Measurements from ENCODE around the gene PNPLA7.
A peak's percentile ranks its signal among the peaks of the same experiment; 100 is the strongest.

PNPLA7 gene

DNA sequence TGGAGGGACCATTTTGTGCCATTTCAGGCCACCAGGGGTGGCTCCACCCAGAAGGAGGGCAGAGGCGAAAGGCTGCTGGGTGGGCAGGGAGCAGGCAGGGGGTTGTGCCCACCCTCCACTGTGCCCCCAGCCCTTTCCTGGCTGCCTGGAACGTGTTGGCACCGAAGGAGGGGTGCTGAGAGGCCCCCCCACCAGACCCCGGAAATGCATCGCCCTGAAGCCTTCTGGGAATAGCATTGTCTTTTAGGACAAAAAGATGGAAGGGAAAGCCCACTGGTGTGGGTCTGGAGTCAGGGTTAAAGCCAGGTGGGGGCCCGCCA, 121.9 kb downstream of the PNPLA7 start:
- H3K27ac ChIP-seq: no peak overlapping the region
- no peaks in the 10 kb centered on the region for H3K36me3 ChIP-seq
- TF ChIP-seq, protein P1, sequence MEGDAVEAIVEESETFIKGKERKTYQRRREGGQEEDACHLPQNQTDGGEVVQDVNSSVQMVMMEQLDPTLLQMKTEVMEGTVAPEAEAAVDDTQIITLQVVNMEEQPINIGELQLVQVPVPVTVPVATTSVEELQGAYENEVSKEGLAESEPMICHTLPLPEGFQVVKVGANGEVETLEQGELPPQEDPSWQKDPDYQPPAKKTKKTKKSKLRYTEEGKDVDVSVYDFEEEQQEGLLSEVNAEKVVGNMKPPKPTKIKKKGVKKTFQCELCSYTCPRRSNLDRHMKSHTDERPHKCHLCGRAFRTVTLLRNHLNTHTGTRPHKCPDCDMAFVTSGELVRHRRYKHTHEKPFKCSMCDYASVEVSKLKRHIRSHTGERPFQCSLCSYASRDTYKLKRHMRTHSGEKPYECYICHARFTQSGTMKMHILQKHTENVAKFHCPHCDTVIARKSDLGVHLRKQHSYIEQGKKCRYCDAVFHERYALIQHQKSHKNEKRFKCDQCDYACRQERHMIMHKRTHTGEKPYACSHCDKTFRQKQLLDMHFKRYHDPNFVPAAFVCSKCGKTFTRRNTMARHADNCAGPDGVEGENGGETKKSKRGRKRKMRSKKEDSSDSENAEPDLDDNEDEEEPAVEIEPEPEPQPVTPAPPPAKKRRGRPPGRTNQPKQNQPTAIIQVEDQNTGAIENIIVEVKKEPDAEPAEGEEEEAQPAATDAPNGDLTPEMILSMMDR (IDR thresholded peaks at IDR 0.05; ENCODE audit: low read depth, low read length): peak; percentile 14; the same call in 1 of the 2 replicates
- no peak overlapping the region for H3K4me3 ChIP-seq (ENCODE audit: low read depth, low read length)
- no peaks in the 10 kb centered on the region for H3K9me3 ChIP-seq (ENCODE audit: severe bottlenecking)
- no peaks in the 10 kb centered on the region for H3K27me3 ChIP-seq (ENCODE audit: insufficient read depth, low read depth, severe bottlenecking)
- no peak for DNase-seq

DNA sequence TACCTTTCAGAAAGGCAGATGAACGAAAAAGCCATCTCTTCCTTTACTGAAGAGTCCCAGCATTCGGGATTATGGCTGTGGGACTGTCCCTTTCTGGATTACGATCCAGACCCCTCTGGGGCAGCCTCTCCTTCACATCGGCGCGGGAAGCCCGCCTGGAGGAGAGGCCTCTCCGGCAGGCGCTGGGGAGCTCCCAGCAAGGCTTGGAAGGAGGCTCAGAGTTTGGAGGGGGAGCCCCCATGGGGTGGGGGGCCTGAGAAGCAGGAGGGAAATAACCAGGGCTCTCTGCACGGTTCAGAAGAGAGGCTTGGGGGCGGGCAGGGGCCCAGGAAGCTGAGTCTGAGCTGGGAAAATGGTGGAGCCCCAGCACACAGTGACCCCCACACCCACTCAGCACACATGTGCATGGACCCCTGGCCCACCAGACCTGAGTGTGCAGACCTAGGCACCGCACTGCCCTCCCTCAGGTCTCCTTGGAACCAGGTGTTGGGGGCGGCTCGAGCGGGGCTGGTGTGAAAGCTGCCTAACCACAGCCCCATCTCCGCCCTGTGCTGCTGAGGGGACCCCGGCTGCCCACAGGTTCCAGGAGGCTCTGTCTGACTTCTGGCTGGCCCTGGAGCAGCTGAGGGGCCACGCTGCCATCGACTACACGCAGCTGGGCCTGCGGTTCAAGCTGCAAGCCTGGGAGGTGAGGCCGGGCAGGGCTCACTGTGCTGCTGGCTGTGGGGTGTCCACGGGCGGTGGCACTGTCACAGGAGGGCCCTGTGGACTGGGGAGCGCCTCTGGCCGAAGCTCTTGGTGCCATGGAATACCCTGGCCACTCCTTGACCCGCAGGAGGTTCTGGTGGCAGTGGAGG, 122.5 kb downstream of the PNPLA7 start:
- no peaks in the 10 kb centered on the region for H3K9me3 ChIP-seq (ENCODE audit: severe bottlenecking)
- no peak overlapping the region for H3K4me3 ChIP-seq (ENCODE audit: low read depth, low read length)
- no peak for DNase-seq
- no peaks in the 10 kb centered on the region for H3K27me3 ChIP-seq (ENCODE audit: insufficient read depth, low read depth, severe bottlenecking)
- H3K27ac ChIP-seq: no peak overlapping the region
- H3K36me3 ChIP-seq: no peaks in the 10 kb centered on the region; the same call in 1 of the 2 replicates
- TF ChIP-seq, protein P1 (IDR thresholded peaks at IDR 0.05; ENCODE audit: low read depth, low read length): no peak

DNA sequence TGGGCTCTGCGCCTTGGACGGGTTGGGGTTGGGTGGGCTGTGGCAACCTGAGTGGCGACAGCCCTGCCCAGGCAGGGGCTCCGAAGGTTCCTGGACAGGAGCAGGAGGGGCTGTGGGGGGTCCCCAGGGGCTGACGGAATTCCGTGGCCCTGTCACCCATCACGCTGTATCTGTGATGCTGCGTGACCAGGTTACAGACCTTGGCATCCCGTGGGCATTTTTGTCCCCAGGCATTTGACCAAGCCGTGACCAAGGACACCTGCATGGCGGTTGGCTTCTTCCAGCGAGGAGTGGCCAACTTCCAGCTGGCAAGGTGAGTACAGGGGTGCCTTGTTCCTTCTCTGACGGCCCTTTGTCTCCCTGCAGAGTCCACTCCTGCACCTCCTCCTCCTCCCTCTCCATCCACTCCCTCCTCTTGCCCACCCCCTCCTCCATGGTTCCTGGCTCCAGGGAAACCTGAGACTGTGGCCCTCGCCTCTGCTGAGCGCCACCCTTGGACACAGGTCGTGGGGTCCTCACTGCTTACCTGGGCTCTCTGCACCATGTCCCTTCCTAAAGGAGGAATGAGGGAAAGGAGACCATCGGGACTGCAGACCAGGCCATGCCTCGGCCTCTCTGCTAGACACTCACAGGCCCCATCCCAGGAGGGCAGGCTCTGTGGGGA, 124.1 kb downstream of the PNPLA7 start:
- Histone ChIP-seq H3K9me3 (ENCODE audit: severe bottlenecking) (no peaks in the 10 kb centered on the region), H3K36me3 (no peaks in the 10 kb centered on the region; the same call in 1 of the 2 replicates), H3K27me3 (ENCODE audit: insufficient read depth, low read depth, severe bottlenecking) (no peaks in the 10 kb centered on the region), H3K27ac (peak overlapping the region; percentile 39), H3K4me3 (ENCODE audit: low read depth, low read length) (no peak overlapping the region)
- DNase-seq: no peak
- TF ChIP-seq, protein P1 (IDR thresholded peaks at IDR 0.05; ENCODE audit: low read depth, low read length): no peak

DNA sequence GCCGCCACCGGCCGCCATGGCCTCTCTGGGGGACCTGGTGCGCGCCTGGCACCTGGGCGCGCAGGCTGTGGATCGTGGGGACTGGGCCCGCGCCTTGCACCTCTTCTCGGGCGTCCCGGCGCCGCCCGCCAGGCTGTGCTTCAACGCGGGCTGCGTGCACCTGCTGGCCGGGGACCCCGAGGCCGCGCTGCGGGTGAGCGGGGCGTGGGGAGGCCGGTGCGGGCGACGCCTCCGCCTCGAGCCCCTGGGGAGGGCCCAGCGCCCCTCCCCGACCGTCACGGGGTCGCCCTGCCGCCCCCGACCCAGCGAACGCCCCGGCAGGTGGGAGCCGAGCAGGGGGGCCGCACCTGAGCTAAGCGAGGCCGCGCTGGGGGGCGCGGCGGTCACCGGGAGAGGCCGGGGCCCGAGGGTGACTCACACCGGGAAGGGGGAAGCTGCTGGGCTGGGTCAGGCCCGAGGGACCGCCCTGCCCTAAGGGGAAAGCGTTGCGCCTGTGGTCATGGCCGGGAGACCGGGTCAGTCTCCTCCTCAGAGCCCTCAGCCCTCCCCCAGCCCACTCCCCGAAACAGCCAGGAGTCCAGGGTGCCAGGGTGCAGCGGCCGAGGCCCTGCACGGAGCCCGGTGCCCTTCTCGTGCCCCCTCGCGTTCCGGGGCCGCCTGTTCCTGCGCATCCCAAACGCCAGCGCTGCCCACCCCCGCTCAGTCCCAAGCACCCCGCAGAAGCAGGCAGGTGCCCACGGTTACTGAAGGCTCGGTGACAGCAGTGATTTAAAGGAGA, 126.5 kb downstream of the PNPLA7 start:
- Histone ChIP-seq H3K27me3 (ENCODE audit: insufficient read depth, low read depth, severe bottlenecking) (no peaks in the 10 kb centered on the region), H3K4me3 (ENCODE audit: low read depth, low read length) (no peak overlapping the region), H3K9me3 (ENCODE audit: severe bottlenecking) (no peaks in the 10 kb centered on the region), H3K27ac (peak overlapping the region; percentile 44), H3K36me3 (no peaks in the 10 kb centered on the region; the same call in 1 of the 2 replicates)
- DNase-seq: no peak
- TF ChIP-seq, protein P1 (IDR thresholded peaks at IDR 0.05; ENCODE audit: low read depth, low read length): no peak

DNA sequence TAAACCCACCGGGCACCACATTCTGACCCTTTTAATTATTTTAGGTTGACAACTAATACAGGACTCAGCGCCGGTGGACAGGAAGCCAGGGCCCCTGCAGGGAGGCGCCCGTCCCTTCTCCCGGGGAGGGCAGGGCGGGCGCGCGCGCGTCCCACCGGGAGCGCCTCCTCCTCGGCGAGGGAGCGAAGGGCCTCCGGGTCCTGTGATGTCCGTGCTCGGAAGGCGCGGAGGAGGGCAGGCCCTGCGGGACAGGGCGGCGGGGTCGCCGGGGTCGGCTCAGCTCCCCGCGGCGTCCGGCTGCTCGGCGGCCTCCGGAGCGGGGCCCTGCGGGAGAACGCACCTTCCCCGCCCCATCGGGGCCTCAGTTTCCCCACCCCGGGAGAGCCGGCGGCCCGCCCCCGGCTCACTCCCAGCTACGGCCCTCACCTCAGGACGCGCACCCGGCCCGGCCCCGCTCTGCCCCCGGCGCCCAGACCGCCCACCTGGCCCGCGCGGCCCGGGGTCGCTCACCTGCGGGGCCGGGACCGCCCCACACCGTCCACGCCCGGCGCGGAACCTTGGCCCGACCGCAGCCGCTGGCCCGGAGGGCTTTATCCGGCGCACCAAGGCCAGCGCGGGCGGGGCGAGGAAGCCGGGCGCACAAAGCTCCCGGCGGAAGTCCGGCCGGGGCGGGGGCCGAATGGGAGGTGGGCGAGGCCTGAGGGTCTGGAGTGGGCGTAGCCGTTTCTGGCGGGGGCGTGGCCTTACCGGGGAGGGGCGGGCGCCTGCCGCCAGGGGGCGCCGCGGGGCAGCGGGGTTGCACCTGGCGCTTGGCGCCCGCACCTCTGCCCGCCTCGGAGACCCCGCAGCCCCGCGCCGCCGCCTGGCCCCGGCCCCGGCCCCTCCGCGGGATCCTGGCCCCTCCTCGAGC, 127.3 kb downstream of the PNPLA7 start, which contains the start of the genes EXD3 and NOXA1:
EXD3 (minus strand) TSS at position 559 of the 910 bp plus-strand sequence. CDS start 27,805 bp downstream, outside the sequence.
NOXA1 (plus strand) TSS at position 790 of the 910 bp plus-strand sequence. CDS start 137 bp downstream, outside the sequence.
- TF ChIP-seq, protein P1 (IDR thresholded peaks at IDR 0.05; ENCODE audit: low read depth, low read length): peak; percentile 67
- Histone ChIP-seq H3K9me3 (ENCODE audit: severe bottlenecking) (no peaks in the 10 kb centered on the region), H3K36me3 (no peaks in the 10 kb centered on the region; the same call in 1 of the 2 replicates), H3K4me3 (ENCODE audit: low read depth, low read length) (peak within 1 kb of the TSS; percentile 93), H3K27me3 (ENCODE audit: insufficient read depth, low read depth, severe bottlenecking) (no peaks in the 10 kb centered on the region), H3K27ac (peak within 1 kb of the TSS; percentile 61)
- peak; percentile 92 for DNase-seq
